ENCODE results near the gene SPG21.

The SPG21 gene

GRCh38 chr15:64917211-64917610, 72.5 kb downstream of the SPG21 start:
- H3K4me1 ChIP-seq (ENCODE audit: insufficient read depth, low read length) = peaks cover 10% of the 10 kb centered on the region; the same call in 1 of the 2 replicates
- H3K9me3 ChIP-seq (ENCODE audit: control insufficient read depth, insufficient read depth, low read length) = no peaks in the 10 kb centered on the region
- no peak overlapping the region for H3K9ac ChIP-seq (ENCODE audit: low read depth, low read length)
- no peaks in the 10 kb centered on the region for H3K36me3 ChIP-seq (ENCODE audit: insufficient read depth, low read length)

- Histone ChIP-seq H3K36me3 (ENCODE audit: insufficient read depth, low read length) (no peaks in the 10 kb centered on the region), H3K9me3 (ENCODE audit: control insufficient read depth, insufficient read depth, low read length) (no peaks in the 10 kb centered on the region), H3K4me1 (ENCODE audit: insufficient read depth, low read length) (peaks cover 10% of the 10 kb centered on the region; the same call in 1 of the 2 replicates), H3K9ac (ENCODE audit: low read depth, low read length) (no peak overlapping the region)
Observed at GRCh38 chr15:64916365-64916764, 73.3 kb downstream of the SPG21 start.

GRCh38 chr15:64915518-64916227, 74.0 kb downstream of the SPG21 start:
- peaks cover 10% of the 10 kb centered on the region; the same call in 1 of the 2 replicates for H3K4me1 ChIP-seq (ENCODE audit: insufficient read depth, low read length)
- no peaks in the 10 kb centered on the region for H3K36me3 ChIP-seq (ENCODE audit: insufficient read depth, low read length)
- H3K9ac ChIP-seq (ENCODE audit: low read depth, low read length) = no peak overlapping the region
- no peaks in the 10 kb centered on the region for H3K9me3 ChIP-seq (ENCODE audit: control insufficient read depth, insufficient read depth, low read length)

Data from ES-I3 (cell line).